ENCODE data around the gene KLRC1. TPM values are rescaled to one million over a fixed set of nuclear protein-coding genes. Genes with fewer than 3 reads are reported as not detected.

The KLRC1 gene
- total and polyA plus RNA-seq, 2 of the 13 experiments (the other 11 are each of a cell fraction or from before 2014, with no cell fraction given), result not detected

DNA sequence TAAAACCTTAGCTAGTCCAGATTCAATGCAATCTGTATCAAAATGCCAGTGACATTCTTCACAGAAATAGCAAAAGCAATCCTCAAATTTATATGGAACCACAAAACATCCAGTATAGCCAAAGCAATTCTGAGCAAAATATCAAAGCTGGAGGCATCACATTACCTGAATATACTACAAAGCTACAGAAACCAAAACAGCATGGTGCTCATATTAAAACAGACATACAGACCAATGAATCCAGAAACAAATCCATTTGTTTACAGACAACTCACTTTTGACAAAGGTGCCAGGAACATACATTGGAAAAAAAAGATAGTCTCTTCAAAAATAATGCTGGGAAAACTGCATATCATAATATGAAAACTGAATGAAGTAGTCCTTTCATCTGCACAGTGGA is 48.4 kb downstream of the KLRC1 start (continued):
- no peak for TF ChIP-seq GRHL1 (CRISPR knock-in tag; conservative IDR thresholded peaks at IDR 0.05)

DNA sequence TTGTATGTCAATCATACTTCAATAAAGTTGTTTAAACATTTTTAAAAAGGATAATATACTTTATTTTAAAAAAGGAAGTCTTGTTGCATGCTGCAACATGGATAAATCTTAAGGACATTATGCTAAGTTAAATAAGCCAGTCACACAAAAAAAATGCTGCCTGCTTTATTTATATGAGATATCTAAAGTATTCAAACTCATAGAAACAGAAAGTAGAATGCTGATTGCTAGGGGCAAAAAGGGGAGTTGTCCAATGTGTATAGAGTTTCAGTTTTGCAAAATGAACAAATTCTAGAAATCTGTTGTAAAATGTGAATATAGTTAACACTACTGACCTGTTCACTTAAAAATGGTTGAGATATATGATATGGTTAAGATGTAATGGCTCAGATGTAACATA is 52.3 kb downstream of the KLRC1 start:
- no peaks in the 10 kb centered on the region for H4K20me1 ChIP-seq (ENCODE audit: insufficient read depth, low read length)
- DNase-seq (ENCODE audit: low spot score) (no peak), FAIRE-seq (no peak), ATAC-seq (no peak)
- TF ChIP-seq SPEN (CRISPR knock-in tag; IDR thresholded peaks at IDR 0.05; ENCODE audit: low read depth), result no peak
- no peak for TF ChIP-seq ZHX2 (IDR thresholded peaks at IDR 0.05; ENCODE audit: low read depth)
- TF ChIP-seq ZHX2 (CRISPR knock-in tag; IDR thresholded peaks at IDR 0.05; ENCODE audit: borderline replicate concordance), result no peak
- TF ChIP-seq, protein P1, sequence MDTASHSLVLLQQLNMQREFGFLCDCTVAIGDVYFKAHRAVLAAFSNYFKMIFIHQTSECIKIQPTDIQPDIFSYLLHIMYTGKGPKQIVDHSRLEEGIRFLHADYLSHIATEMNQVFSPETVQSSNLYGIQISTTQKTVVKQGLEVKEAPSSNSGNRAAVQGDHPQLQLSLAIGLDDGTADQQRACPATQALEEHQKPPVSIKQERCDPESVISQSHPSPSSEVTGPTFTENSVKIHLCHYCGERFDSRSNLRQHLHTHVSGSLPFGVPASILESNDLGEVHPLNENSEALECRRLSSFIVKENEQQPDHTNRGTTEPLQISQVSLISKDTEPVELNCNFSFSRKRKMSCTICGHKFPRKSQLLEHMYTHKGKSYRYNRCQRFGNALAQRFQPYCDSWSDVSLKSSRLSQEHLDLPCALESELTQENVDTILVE (CRISPR knock-in tag; IDR thresholded peaks at IDR 0.05), result no peak
- TF ChIP-seq ZNF431 (CRISPR knock-in tag; IDR thresholded peaks at IDR 0.05; ENCODE audit: borderline replicate concordance, low read depth), result no peak
- TF ChIP-seq ZNF589 (CRISPR knock-in tag; conservative IDR thresholded peaks at IDR 0.05), result no peak
- TF ChIP-seq, protein P2, sequence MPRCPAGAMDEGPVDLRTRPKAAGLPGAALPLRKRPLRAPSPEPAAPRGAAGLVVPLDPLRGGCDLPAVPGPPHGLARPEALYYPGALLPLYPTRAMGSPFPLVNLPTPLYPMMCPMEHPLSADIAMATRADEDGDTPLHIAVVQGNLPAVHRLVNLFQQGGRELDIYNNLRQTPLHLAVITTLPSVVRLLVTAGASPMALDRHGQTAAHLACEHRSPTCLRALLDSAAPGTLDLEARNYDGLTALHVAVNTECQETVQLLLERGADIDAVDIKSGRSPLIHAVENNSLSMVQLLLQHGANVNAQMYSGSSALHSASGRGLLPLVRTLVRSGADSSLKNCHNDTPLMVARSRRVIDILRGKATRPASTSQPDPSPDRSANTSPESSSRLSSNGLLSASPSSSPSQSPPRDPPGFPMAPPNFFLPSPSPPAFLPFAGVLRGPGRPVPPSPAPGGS (CRISPR knock-in tag; IDR thresholded peaks at IDR 0.05), result no peak
- TF ChIP-seq PHF20 (CRISPR knock-in tag; IDR thresholded peaks at IDR 0.05), result no peak
- TF ChIP-seq JUND (CRISPR knock-in tag; IDR thresholded peaks at IDR 0.05), result no peak
- TF ChIP-seq GATA4 (IDR thresholded peaks at IDR 0.05; ENCODE audit: borderline replicate concordance, low read depth), result no peak
- no peak for TF ChIP-seq TCF7 (IDR thresholded peaks at IDR 0.05; ENCODE audit: low read depth)
- TF ChIP-seq NFKBIZ (CRISPR knock-in tag; IDR thresholded peaks at IDR 0.05), result no peak
- peaks cover 5% of the 10 kb centered on the region for H3K4me1 ChIP-seq (ENCODE audit: insufficient read depth, low read length)
- CTCF ChIA-PET (ENCODE audit: low intra/inter-chr PET ratio, low total read pairs), result no interaction called here
- no peak overlapping the region for H3K27ac ChIP-seq (ENCODE audit: extremely low read length, insufficient read depth, low read length)
- no peaks in the 10 kb centered on the region for H3K9me3 ChIP-seq (ENCODE audit: low read length)
- H2AFZ ChIP-seq (ENCODE audit: low read length), result no peak overlapping the region
- intact Hi-C loops (cut with micrococcal nuclease; ENCODE audit: unreplicated experiment), result no loop called here
- H3K4me3 ChIP-seq (replicated peaks in 1 of 3; ENCODE audit: insufficient read depth in 1 of 3, low read depth in 2 of 3, low read length in 3 of 3), result no peak overlapping the region
- H3K9ac ChIP-seq (ENCODE audit: insufficient read depth, low read depth, low read length), result no peak overlapping the region
- no peaks in the 10 kb centered on the region for H3K79me2 ChIP-seq (ENCODE audit: insufficient read depth, low read length)
- POLR2A ChIA-PET, result no interaction called here
- in situ Hi-C loops (cut with HindIII; ENCODE audit: extremely low pct_ligation_motif_present, low pct_unique_long_range_greater_than_20kb), result no loop called here
- no peaks in the 10 kb centered on the region for H3K27me3 ChIP-seq (ENCODE audit: control insufficient read depth in 1 of 2, insufficient read depth in 2 of 2, low read length in 2 of 2)
- no TSS peak for BruUV-seq (replicated peaks)
- no peak overlapping the region for H3K4me2 ChIP-seq (ENCODE audit: low read depth, low read length)
- H3K36me3 ChIP-seq (replicated peaks in 1 of 2; ENCODE audit: control insufficient read depth in 1 of 2, insufficient read depth in 2 of 2, low read length in 2 of 2), result no peaks in the 10 kb centered on the region
